Glomerular endothelial cell (primary cell): ENCODE data around the gene PMEPA1. TPM values are rescaled to one million over a fixed set of nuclear protein-coding genes. Genes with fewer than 3 reads are reported as not detected.

ENCODE experiments used
- DNase-seq: peaks from one replicate; pipeline ENCODE4 v3.0.0-alpha.2; 2011; ENCODE audit warnings: low read depth, low spot score; ENCODE audit errors: extremely low read depth
- total RNA-seq: library from RNA; depleted of rRNA; stranded (reverse); fragments of >200 nt; gene quantifications from 2 replicates; pipeline ENCODE4 v1.2.3, GENCODE V29; 2015

The PMEPA1 gene, protein sequence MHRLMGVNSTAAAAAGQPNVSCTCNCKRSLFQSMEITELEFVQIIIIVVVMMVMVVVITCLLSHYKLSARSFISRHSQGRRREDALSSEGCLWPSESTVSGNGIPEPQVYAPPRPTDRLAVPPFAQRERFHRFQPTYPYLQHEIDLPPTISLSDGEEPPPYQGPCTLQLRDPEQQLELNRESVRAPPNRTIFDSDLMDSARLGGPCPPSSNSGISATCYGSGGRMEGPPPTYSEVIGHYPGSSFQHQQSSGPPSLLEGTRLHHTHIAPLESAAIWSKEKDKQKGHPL
- total RNA-seq, result 11.9 and 16.2 TPM in 2 replicates

DNA sequence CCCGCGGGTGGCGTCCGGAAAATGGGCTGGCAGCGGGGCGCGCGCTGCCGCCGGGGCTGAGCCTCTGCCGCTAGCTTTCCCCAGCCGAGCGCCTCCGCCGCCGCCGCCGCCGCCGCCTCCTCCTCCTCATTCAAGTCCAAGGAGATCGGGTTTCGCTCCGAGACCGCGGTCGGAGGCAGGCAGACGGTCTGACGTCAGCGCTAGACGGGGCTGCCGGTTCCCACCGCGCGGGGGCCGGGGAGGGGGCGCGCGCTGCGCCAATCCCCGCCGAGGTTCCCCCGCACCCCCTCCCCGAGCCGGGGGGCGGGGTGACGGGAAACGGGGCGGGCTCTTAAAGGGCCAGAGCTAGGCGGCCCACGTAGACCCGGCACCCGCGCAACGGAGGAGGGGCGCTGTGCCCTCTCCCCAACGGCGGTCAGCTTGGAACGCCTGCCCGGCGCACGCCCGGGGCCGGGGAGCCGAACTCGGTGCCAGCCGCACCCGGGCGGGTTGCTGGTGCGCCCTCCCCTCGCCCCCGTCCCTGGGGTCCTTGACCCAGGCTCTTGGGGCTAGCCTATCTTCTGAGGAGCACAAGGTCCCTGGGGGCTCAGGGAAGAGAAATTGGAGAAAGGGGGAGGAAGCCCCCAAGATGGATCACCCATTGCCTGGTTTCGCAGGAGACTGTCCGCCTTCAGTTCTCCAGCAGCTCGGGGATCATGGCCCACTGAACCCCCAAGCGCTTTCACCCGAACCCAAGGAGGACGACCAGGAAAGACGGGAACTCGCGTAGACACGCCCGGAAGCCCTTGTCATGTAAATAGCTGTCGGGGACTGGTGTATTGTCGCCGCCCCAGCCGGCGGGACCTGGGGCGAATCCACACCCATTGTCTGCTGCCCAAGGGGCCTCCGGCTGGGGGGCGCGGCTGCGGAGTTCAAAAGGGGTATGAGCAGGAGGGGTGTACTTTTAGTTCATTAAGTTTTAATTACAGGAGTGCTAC lies at the start of gene PMEPA1:
Gene PMEPA1, minus strand, starts transcription at position 193 of the 977 bp plus-strand sequence. CDS start 433 bp downstream, outside the sequence.
- no peak for DNase-seq

DNA sequence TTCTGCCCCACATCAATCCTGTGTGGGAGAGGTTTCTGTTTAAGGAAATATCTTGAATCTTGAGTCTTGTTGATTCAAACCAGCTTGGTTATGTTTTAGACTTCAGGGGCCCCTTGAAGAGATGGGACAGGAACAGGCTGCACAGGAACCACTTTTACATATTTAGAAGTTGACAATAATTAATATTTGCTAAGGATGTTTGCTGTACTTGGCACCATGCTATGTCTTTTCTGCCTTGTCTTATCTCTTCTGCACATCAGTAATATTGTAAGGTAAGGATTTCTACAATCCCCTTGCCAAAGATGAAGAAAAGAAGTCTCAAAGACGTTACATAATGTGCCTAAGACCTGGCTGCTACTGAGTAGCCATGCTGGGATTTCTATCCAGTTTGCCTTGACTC lies 48.0 kb upstream of the PMEPA1 start:
- DNase-seq, result no peak

DNA sequence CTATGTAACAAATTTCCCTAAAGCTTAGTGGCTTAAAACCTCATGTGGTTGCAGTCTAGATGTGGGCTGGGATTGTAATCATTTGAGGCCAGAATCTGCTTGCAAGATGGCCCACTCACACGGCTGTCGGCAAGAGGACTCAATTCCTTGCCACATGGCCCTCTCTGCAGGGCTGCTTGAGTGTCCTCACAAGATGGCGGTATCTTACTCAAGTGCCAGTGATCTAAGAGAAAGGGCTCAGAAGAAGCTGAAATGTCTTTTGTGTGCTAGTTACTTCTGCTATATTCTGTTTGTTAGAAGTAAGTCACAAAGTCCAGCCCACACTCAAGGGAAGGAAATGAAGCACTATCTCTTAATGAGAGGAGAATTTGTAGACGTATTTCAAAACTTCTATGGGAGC lies 47.1 kb upstream of the PMEPA1 start:
- no peak for DNase-seq

DNA sequence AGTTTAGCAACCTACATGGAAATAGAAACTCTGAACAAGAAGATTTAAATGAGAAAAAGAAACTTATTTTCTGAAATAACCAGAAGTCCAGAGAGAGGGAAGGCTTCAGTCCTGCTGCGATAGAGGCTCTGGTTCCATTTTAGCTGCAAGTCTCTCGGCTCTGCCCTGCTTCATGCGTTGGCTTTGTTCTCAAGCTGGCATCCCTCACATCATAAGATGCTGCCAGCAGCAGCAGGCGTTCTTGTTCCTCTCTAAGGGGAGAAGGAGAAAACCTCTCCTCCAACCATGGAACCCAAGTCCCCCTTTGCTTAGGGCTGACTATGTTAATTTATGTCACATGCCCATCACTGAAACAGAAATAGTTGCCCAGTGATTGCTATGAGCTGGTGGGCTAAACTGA lies 46.4 kb upstream of the PMEPA1 start:
- DNase-seq, result no peak

DNA sequence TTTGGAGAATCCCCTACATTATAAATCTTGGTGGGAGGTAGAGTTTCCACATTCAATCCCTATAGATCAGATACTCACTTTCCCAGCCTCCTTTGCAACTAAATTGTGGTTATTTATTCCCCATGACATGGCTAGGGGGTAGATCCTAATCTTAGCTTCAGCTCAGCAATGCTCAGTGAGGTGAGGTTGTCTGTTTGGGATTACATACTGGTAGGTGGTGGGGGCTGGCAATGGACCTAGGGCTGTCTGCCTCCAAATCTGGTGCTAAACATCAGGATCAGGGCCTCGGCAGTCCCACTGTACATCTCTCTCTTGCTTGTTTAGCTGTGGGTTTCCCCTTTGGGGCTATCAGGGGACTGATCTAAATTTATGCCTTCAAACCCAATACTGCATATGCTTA lies 45.8 kb upstream of the PMEPA1 start:
- no peak for DNase-seq

DNA sequence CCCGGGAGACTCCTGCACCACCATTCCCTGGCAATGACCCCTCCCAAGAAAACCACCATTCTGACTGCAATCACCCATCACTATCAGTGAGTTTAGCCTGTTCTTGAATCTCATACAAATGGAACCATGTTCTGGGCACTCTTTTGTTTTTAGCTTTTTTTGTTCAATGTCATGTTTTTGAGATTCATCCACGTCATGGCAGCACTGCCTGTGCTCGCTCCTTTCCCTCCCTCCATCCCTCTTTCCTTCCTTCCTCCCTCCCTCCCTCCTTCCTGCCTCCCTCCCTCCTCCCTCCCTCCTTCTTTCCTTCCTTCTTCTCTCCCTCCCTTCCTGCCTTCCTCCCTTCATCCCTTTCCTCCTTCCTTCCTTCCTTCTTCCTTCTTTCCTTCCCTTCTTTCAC lies 44.4 kb upstream of the PMEPA1 start:
- DNase-seq, result no peak

DNA sequence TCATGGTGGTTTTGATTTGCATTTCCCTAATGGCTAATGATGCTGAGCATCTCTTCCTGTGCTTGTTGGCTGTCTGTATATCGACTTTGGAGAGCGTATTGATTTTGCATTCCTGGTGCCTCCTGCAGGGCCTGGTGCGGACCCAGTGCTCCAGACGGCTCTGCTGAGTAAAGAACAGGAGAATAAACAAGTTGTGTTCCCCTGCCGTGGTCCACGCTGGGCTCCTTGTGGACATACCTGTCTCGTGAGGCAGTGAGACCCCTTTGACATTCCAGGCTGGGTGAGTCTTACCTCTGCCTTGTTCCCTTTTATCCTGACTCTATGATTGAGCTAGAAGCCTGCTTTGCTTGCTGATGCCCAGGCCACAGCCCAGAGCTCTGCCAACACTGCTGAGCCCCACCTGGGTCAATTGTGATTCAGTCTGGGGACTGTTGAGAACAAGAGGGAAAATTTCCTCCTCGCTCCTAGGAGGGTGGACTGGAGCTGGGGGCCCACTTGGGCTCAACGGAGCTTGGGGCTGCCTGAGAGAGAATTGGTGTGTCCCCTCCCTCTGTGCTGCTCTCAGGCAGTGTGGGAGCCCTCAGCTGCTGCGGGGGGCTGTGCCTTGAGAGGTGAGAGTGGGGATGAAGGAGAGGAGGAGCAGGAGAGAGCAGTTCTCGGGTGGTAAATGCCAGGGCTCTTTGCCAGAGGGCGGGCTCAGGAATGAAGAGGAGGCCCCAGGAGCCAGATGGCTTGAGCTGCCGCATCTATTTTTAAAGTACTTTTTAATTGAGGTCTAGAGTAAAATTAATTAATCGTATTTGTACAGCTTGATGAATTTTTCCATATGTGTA lies 43.7 kb upstream of the PMEPA1 start:
- no peak for DNase-seq

DNA sequence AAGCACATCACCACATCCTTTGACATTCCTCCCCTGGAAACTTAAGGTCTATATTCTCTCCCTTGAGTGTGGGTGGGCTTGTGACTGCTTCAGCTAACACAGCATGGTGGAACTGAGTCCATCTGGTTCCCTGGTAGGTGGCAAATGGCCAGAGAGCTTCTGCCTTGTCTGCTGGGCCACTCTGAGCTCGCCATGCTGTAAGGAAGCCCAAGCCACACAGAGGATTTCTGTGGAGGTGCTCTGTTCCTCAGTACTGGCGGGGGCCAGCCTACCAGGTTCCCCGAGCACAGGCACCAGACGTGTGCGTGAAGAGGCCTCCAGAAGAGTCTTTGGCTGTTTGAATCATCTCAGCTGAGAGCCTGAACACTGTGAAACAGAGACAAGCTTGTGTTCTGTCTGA lies 41.6 kb upstream of the PMEPA1 start:
- no peak for DNase-seq

DNA sequence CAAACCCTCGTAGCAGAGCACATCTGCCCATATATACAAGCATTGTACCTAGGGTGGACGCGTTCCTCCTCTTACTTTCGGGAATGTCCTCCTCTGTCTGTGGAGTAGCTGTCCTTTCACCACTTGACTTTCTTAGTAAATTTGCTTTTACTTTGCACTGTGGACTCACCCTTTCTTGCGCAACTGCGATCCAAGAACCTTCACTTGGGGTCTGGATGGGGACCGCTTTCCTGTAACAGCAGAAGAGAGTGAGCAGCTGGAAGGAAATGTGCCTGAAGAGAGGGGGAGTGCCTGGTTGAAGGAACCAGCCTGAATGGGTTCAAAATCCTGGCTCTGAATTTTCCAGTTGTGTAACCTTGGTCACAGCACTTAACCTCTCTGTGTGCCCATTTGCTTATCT lies 40.1 kb upstream of the PMEPA1 start:
- no peak for DNase-seq

DNA sequence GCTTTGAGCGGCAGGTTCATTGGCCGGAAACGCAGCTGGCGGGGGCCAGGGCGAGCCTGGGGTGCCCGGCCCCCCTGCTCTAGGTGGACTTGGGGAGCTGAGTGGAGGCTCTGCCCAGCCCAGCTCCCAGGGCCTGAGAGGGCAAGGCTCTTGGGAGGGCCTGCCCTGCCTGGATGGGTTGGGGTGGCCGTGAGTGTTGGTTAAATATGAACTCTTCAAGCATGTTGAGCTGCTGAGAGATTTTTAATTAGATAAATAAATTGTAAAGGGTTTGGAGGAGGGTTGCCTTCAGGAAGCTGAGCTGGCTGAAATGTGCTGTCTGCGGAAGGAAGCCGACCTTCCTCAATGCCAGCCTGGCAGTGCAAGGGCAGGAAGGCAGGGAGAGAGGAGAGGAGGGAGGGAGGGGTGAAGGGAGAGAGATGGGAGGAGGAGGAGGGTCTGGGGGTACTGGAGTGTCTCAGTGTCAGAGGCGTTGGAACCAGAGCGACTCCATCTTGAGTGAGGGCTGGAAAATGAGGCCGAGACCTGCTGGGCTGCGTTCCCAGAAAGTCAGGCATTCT lies 39.4 kb upstream of the PMEPA1 start:
- DNase-seq, result no peak

DNA sequence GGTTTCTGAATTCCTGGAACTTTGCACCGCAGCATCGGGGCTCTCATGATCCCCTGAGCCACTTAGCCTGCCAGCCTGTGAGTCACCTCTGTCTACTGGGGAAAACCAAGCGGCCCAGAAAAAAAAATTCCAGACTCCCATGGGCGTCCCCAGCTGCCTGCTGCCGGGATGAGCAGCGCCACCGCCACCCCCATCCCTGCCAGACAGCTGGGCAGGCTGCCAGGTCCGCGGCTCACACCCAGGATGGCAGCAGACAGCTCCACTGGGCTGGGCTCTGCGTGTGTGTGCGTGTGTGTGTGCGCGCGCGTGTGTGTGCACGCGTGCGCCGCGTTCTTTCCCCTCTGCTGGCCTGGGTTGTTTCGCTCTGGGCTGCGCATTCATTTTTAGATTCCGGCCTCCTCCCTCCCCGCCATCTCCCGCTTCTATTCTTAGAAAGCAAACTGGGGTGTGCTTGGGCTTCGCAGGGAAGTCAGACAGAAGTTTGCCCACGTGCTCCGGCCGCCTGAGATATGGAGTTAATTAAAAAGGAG lies 38.9 kb upstream of the PMEPA1 start:
- DNase-seq, result no peak

DNA sequence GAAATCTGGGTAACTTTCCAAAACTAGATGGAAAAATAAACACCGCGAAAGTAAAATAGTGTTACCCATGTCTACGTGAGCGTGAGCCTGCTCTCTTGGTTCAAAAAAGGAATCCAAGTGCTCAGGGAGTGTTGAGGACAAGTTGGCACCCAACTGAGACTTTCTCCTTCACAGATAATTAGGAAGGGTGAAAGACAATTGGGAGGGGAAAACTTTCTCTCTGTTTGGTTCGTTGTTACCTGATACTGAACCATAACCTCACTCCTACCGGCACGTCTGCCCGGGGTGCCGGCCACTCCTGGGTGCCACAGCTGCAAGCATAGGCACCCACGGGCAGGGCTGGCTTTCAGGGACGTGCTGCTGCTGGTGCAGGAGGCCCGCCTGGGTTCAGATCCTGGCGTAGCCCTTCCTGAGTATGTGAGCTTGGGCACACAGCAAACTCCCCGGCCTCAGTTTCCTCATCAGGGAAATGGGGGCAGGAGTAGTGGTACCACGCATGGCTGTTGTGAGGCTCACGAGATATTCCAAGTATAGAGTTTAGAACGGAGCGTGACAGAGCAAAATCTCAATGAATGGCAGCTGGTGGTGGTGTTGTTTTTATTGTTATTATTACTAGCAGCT lies 38.2 kb upstream of the PMEPA1 start:
- no peak for DNase-seq

DNA sequence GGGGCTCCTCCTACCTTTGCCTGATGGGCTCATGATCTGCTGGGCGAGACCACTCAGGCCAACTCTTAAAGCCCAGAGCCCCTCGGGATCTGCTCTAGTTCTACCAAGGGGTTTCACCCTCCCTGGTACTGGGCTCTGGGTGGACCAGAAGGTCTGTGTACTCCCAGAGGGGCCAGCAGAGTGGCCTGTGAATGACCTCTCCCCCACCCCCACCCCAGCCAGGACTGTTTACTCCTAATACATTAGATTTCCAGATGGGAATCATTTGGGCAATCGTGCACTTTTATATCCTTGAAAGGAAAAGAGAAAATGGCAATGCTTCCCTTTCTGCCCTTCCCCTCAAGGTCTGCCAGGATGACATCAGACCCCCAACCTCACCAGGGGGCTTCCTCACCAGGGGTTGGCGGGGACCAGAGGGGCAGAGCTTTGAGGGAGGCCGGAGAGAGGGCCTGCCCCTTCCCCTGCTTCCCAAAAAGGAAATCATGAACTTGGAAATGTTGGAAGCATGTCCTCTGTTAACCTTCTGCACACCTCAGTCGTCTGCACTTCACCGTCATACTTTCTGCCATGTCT lies 37.1 kb upstream of the PMEPA1 start:
- DNase-seq, result no peak

DNA sequence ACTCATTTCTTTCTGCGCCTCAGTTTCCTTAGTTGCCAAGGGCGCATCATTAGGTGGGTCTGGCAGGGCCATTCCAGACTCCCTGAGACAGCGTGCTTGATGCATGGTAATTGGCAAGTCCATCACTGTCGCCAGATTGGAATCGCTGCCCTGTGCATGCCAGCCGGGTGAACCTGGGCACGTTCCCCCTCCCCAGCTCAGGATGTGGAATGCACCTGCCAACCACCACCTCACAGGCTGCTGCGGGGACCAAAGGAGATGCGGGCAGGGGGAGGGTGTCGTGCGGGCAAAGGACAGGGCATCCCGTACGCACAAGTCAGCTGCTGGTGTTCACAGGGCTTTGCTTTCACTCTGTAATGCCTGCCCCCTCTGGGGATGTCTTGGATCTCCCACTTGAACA lies 36.4 kb upstream of the PMEPA1 start:
- no peak for DNase-seq

DNA sequence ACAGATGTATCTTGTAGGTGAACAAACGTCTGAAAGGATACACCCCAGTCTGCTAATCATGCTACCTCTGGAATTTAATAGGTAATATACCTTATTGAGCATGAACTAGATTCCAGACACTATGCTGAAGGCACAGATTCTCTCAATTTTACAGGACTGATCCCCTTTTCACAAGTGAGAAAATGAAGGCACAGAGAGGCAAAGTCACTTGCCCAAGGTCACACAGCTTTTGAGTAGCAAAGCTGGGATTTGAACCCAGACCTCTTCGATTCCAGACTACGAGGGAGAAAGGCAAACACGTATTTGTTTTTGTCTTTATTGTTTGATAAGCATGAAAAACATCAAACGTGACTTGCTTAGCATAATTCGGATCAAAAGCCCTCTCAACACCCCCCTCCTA lies 34.4 kb upstream of the PMEPA1 start:
- no peak for DNase-seq

DNA sequence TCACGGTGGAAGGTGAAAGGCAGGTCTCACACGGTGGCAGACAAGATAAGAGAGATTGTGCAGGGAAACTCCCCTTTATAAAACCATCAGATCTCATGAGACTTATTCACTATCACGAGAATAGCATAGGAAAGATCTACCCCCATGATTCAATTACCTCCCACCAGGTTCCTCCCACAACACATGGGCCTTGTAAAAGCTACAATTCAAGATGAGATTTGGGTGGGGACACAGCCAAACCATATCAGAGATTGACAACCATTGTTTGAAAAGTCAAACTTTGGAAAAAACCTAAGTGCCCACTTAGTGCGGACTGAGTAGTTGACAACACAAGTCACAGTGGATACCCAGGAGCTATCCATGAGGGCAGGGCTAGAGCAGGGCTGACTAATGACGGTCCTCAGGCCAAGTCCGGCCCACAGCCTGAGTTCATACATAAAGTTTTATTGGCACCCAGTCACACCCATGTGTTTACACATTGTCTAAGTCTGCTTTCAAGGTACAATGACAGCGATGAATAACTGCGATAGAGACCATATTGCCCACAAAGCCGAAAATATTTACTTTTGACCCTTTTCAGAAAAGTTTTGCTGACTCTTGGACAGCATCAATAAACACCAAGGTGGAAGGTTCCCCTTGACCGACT lies 33.8 kb upstream of the PMEPA1 start:
- DNase-seq, result no peak

DNA sequence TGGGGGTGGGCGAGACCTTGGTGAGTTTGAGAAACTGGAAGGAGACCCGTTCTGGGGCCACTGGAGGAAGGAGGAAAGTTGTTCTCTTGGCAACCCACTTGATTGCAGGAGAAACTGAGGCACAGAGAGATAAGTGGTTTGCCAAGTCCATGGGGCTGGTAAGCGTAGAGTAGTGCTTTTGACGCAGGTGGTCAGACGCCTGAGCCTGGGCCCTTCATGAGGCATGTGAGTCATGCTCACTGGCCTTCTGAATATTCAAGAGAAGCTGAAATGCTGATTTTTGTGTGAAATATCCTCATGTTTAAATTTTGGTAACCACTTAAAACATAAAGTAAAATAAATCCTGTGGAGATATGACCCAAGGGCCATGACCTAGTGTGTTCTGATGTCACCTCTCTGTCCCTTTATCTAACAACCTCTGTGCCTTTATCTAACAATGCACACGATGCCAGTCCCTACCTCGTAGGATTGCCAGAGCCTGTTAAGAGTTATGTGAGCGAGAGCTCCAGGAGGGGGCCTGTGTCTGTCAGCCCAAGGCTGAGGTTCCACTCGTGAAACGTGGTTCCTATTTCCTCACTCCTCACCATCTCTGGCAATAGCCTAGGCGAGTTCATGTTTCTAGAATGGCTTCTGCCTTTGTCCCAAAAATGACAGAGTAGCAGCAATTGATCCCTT lies 32.8 kb upstream of the PMEPA1 start:
- DNase-seq, result no peak

DNA sequence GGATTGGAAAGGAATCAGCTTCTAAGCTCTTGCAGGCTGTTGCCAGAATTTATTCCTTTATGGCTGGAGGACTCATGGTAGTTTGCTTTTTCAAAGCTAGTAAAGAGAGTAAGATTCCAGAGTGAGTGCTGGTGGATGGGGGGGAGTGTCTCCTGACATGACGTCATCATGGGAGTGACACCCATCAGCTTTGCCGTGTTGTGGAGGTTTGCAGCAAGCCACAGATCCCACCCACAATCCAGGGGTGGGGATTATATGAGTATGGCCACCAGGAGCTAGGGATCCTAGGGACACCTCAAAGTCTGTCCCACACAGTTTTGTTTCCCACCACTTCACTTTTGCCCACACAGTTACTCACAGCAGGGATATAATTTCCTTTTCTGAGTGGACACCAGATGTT lies 28.7 kb upstream of the PMEPA1 start:
- DNase-seq, result no peak

DNA sequence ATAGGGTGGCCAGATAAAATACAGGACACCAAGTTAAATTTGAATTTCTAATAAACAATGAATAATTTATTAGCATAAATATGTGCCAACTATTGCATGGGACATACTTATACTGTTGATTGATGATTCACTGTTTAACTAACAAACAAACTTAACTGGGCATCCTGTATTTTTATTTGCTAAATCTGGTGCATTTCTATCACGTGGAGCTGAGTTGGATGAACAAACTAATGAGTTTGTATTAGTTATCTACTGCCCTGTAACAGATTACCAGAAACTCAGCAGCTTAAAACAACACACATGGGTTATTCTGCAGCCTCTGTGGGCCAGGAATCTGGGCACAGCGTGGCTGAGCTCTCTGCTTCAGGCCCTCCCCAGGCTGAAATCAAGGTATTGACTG lies 28.2 kb upstream of the PMEPA1 start:
- DNase-seq, result no peak
